ENCODE data around the gene SLITRK2.

SLITRK2 gene, protein sequence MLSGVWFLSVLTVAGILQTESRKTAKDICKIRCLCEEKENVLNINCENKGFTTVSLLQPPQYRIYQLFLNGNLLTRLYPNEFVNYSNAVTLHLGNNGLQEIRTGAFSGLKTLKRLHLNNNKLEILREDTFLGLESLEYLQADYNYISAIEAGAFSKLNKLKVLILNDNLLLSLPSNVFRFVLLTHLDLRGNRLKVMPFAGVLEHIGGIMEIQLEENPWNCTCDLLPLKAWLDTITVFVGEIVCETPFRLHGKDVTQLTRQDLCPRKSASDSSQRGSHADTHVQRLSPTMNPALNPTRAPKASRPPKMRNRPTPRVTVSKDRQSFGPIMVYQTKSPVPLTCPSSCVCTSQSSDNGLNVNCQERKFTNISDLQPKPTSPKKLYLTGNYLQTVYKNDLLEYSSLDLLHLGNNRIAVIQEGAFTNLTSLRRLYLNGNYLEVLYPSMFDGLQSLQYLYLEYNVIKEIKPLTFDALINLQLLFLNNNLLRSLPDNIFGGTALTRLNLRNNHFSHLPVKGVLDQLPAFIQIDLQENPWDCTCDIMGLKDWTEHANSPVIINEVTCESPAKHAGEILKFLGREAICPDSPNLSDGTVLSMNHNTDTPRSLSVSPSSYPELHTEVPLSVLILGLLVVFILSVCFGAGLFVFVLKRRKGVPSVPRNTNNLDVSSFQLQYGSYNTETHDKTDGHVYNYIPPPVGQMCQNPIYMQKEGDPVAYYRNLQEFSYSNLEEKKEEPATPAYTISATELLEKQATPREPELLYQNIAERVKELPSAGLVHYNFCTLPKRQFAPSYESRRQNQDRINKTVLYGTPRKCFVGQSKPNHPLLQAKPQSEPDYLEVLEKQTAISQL

DNA sequence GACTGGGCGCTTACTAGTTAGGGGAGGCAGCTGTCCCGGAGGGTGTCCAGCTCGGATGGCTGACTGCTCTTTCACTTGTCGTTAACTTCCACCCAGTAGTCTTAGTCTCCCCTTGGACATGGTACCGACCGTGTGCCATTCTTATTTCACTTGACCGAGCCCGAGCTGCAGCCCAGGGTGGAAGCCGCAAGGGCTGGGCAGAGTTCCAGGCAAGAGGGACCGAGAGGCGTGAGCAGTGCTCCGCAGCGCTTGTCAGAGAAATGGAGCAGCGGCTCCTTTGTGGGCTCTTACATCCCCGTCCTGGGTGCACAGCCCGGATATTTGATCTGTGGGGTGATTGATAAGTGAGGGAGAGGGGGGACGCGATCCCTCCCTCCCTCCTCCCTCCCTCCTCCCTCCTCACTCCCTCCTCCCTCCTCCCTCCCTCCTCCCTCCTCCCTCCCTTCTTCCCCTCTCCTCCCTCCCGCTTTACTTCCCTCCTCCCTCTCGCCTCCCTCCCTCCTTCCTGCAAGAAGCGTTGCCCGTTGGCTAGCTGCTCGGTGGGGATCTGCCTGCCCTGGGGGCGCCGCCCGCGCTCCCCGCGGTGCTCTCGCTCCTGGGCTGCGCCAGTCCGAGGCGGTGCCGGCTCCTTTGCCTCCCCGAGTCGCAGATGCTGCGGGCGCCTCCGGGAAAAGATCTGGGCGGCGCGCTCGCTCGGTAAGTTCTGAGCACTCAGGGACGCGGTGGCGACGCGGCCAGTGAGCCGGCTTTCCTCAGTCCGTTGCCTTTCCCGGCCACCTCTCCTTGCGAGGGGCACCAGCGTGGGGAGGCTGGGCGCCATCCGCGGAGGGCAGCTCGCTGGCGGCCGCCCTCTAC is at the start of gene SLITRK2:
Gene SLITRK2, plus strand, starts transcription at position 499 of the 855 bp plus-strand sequence. CDS start 4,597 bp downstream, outside the sequence.
- no peak for DNase-seq

DNA sequence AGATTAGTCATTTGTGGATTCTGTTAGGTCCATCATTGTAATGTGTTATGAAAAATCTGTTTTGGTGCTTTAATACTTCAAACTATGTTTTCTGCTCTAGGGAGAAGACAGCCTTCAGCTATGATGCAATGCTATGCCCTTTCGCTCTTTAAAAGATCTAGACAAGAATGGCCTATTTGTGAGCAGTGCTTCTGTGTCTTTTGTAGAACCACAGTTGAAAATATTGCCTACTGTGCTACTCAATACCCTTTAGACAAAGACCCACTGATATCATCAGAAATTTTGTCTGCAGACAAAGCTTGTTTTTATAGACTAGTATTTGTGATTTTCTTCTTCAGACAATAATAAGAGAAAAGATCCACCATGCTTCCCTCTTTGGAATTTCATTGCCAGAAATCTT is 44.6 kb upstream of the SLITRK2 start:
- DNase-seq = no peak

DNA sequence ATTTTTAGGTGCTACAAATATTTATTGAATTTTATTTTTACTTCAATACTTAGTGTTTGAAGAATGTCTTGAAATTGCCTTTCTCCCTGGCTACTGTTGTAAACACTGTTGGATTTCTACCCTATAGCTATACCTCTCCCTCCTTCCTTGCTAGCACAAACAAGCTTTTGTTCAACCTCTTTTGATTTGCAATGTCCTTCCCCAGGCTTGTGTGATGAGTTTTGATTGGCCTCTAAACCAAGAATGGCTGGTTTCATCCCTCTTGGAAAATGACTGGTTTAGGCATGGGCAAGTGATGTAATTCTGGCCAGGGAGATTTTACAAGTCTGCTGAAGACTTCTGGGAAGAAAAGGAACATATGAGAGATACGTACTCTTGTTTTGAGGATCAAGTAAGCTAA is 25.3 kb upstream of the SLITRK2 start:
- DNase-seq = no peak

DNA sequence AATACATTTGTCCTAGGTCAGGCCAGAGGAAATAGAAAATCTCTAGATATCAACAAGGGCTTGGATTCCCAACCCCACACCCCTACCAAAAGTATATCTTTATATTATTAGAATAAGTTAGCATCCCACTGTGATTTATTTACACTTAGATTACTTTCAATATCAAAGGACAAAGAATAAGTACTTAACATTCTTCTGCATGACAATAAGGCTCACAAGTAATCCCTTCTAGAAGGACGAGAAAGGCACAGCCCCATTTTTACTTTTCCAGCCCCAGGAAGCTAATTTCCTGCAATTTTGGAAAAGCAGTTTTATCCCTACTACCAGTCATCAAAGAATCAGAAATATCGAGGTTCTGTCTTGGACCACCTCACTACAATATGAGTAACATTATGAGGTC is 14.1 kb upstream of the SLITRK2 start:
- DNase-seq = no peak

DNA sequence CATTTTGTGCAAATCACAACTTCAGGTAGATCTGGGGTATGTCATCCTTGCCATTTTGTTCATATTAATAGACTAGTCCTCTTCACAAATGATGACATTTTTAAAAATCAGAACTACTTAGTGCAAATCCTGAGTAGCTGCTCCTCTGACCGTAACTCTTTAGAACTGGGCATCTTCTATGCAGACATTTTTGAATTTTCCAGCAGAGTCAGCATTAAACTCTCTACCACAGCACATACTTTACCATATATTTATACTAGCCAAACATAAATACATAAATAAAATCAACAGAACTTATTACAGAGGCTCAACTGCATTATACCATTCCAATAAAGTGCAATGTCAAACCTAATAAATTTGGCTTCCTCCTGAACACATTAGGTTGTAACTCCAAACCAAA is 4.5 kb upstream of the SLITRK2 start:
- no peak for DNase-seq

DNA sequence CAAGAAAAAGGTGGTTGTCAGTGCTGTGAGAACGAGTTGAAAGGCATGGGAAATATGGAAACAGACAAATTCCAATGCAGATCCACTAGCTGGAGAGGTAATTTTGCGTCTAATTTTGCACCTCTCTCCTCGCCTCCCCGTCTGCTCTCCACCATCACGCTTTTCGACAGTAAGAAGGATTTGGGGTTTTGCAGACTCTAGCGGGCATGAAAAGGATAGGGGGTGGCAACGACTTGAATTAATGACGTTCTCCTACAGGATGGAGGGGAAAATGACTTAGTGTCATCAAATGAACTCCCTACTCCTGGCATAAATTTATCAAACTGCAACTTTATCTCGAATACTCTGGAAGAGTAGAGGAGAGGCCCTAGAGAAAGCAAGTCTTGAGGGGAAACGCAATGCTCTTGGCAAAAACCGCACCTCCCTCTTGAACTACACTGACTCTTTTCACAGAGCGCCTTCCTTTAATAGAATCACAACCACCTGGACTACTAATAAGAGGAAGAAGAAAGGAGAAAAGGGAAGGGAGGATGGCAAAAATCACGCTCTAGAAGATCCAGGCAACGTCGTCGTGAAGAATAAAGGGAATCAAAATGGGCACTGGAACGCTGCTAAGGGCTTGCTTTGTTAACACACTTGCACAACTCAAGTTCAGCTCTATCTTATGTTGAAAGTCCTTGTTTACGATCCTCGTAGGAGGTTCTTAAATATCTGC is 871 bp upstream of the SLITRK2 start:
- no peak for DNase-seq

DNA sequence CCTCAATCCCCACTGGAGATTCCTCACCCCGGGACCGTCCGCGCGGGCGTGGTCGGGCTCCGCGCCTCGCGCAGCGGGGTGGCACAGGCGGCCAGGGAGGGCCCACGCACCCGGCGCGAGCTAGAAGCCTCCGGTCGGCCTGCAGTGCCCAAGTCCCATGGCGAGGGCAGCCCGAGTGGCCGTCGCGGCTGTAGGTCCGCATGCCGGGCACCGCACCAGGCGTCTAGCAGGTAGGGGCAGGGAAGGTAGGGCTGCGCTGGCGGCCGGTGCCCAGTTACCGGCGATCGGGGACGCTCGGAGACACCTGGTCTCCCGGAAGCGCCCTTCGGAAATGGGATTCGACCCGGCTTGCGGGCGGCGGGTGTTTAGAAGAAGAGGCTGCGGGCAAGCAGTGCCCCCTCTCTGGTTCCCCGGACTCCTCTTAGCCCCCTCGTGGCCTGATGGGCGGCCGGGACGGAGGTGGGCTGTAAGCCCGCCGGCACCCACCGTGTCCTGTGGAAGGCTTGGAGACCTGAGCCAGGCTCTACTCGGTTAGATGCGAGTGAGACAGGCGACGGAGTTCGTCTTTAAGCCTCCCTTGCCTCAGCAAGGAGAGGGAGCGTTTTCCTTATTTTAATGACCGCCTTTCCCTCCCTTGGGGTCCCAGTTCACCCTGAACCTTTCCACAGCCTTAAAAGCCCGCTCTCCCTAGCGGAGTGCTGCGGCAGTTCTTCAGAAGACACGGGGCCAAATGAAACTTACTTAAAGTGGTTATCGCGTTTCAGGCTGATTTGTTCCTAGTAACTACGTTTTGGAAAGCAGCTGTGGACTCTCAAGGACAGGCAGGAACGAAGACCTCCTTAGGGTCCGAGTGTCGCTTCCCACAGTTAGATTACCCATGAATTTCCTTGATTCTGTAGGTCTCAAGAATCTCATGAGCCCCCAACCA is 821 bp downstream of the SLITRK2 start:
- no peak for DNase-seq

DNA sequence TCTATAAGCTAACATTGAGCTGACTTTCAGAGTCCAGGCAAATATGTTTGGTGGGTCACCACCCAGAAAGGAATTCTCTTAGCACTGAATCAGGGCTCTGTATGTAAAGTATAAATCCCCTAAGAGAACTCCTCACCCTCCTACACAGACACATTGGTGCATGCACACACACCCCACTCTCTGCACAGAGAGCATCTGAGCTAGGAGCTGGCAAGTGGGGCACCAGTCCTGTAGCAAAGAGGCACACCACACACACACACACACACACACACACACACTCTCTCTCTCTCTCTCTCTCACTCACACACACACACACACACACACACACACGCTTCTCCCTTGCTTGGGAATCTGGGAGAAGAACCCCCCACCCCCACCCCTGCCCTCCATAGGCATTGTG is 3.2 kb downstream of the SLITRK2 start:
- no peak for DNase-seq

DNA sequence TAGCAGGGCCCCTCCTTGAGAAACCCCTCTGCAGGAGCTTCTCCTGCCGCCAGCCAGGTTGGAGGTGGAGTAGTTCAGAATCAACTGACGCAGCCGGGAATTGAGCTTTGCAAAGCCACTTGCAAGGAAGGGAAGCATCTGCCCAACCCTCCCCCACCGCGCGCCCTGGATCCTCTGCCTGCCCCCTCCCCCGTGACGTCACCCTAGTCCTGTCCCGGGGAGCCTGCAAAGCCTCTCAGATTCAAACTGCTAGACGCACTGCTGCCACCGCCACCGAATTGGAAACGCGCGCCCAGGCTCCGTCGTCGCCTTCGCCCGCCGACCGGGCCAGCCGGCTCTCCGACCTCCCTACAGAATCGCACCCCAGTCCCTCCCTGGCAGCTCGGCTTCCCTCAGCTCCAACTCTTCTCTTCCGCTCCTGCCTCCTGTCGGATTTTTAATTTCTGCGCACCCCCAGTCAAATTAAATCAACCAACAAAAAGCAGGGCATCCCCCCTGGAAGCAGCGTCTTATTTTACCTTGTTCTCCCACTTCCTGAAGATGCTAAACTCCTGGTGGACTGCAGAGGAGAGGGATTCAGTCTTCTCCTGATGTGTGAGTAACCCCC is 3.8 kb downstream of the SLITRK2 start:
- no peak for DNase-seq

DNA sequence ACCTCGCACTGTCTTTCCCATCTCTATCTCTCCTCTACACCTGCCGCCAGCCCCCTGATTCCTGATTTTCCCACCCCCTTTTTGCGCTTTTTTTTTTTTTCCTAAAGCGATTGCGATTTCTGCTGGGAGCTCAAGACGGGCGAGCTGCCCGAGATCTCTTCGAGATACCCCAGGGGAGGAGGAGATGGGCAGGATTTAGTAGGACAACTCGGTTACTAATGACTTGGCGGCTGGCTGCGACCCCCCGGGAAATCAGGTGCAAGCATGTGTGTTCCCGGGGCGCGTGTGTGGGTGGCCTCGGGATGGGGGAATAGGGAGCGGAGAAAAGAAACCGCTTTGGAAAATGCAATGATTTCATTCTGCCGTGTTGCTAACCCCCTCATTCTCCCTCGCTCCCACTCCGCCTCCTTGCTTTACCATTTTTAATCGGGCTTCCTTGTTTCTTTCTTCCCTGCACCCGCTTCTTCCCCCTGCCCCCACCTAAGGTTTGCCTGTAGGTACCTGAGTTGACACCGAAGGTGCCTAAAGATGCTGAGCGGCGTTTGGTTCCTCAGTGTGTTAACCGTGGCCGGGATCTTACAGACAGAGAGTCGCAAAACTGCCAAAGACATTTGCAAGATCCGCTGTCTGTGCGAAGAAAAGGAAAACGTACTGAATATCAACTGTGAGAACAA is 4.4 kb downstream of the SLITRK2 start:
- no peak for DNase-seq

DNA sequence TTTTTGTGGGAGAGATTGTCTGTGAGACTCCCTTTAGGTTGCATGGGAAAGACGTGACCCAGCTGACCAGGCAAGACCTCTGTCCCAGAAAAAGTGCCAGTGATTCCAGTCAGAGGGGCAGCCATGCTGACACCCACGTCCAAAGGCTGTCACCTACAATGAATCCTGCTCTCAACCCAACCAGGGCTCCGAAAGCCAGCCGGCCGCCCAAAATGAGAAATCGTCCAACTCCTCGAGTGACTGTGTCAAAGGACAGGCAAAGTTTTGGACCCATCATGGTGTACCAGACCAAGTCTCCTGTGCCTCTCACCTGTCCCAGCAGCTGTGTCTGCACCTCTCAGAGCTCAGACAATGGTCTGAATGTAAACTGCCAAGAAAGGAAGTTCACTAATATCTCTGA is 5.5 kb downstream of the SLITRK2 start:
- no peak for DNase-seq

DNA sequence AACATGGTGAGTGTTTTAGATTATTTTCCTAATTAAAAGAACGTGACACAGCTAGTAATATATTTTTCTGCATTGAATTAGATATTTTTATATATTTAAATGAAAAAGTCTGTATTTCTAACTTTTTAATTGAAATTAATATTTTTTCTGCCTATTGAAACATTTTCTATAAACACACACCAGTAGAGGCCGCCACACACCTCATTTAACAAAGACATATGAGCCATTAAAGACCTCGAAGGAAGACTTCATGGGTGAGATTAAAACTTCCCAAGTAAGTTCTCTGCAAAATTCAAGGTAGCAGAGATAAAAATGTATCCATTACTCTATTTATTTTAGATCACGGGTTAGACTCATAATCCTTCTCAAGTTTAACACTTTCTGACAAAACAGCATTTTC is 8.3 kb downstream of the SLITRK2 start:
- DNase-seq = no peak

DNA sequence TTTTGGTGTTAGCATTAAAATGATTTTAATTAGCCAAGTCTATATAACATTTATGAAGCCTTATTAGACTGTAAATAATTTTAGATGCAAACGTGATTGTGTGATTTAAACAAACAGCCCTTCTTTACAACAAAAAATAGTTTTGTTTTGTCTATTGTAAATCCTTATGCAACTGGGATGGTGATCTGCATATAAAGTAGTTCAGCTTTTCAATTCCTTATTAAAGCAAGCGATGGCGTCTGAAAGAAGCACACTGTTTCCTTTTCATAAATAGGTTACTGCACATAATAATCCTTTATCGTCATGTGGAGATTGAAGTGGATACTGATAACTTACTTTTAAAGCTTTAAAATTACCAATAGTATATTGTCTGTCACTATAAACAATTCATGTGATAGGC is 8.8 kb downstream of the SLITRK2 start:
- no peak for DNase-seq

DNA sequence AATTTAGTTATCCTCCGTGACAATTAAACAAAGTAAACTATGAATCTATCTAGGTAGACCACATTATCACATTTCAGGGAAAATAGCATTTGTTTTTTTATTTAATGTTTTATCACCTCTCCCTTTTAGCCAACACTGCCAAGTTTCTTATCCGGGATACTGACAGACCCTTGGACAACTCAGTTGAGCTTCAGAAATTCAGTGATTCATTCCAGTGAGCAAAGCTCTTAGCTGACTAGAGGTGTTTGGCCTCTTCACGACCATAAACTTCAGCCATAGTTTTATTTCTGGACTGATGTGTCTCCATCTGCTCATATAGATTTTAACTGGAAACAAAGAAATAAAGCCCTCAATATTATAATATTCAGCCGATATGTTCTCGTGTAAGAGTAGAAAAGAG is 15.2 kb downstream of the SLITRK2 start:
- no peak for DNase-seq

DNA sequence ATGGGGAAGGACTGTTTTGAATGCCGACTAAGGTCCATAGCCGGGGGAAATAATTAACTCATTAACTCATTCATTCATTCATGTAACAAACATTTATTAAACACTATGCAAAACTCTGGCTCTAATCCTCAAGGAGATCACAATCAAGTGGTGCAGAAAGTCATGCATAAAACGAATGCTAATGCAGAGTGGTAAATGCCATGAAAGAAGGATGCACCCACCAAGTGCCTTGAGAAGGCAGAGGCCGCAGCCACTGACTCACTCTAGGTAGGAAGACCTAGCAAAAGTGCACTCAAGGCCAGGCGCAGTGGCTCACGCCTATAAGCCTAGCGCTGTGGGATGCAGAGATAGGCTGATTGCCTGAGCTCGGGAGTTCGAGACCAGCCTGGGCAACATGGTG is 22.9 kb downstream of the SLITRK2 start:
- no peak for DNase-seq

DNA sequence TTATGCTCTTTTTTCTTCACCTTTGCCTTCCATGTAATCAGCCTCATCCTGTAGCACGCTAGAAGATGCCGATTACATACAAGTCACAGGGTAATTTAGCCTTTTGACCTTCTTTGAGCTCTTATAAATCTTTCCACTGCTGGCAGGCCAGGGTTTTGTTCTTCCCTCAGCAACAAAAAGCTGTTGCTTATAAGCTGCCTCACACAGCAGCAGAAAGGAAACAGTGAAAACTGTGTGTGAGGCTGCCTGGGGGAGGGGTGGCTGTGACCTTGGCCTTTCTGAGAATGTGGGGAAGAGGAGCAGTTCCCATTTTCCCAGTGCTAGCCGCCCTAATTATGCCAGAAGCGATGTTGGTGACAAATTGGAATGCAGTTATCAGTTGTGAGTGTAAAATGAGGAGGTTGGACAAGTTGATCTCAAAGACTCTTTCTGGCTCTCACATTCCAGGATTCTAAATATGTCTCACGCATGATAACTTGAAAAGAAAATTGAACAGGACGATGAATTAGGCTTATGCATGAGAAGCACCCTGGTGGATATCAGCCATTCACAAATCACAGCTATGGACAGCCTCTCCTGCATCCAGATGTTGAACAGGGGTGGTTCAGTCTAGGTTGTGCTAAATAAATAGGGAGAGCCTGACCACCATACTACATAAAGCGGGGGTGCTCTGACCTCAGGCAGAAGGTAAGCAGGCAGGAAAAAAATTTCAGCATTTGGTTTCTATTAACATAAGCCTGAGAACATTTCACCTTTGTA is 25.7 kb downstream of the SLITRK2 start:
- no peak for DNase-seq

DNA sequence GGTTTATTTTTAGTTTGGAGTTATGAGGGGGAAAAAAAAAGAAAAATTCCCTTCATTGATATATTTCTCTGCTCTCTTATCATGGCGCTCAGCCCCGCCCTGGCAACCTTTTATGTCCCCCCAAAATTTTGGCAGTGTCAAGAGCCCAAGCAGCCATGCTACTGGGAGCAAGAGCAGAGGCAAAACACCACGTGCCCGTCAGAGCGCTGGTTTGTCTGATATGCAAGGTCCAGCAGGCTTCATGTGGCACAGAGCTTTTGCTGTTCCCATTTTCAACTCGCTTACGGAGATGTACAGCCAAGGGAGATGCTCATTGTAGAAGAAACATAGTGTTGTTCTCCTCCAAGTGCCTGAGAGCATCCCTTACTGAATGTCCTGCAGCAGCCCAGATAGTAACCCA is 27.3 kb downstream of the SLITRK2 start:
- no peak for DNase-seq

DNA sequence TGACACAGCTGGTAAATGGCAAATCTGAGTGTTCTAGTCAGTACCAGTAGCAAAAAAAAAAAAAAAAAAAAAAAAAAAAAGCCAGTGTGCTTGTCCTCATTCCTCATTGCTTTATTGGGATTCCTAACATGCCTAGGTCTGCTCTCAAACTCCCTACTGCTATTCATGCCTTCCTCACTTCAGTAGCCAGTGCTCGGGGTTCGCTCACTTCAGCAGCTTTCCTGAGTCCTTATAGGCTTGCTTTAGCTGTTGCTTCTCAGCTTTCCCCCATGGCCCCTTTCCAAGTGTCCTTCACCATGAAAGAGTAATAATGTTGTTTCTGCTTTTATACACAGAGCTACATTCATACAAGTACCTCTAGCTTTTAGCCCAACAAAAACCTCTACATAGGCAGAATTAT is 30.8 kb downstream of the SLITRK2 start:
- no peak for DNase-seq

DNA sequence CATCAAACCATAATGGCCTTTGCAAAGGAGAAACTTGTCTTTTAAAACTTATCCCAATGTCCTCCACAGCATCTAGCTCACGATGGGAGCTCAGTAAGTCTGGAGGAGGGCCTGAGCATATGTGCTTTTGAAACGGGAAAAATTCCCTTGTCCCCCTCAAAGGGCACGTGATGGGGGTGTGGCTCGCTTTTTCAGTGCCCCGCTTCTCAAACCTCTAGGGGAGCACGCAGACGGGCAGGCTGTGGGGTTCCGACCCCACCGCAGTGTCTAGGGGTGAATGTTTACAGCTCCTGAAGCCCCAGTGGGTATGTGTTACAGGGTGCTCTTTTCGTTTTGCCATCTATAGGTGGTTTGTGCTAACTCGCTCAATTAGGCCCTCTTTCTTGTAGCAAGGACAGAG is 31.2 kb downstream of the SLITRK2 start:
- no peak for DNase-seq

DNA sequence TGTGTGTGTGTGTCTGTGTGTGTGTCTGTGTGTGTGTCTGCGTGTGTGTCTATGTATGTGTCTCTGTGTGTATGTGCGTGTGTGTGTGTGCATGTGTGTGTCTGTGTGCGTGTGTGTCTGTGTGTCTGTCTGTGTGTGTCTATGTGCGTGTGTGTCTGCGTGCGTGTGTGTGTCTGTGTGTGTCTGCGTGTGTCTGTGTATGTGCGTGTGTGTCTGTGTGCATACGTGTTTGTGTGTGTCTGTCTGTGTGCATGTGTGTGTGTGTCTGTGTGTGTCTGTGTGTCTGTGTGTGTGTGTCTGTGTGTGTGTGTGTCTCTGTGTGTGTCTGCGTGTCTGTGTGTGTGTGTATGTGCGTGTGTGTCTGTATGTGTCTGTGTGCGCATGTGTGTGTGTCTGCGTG is 35.6 kb downstream of the SLITRK2 start:
- no peak for DNase-seq

Measured in GDM1 (cell line).